Loucy (cell line): Measurements from ENCODE around the gene DTWD1.

Source experiments
- CTCF ChIP-seq: fragments of 200-600 bp; sonication (generic); conservative IDR thresholded peaks from 2 replicates; pipeline ENCODE4 v1.5.1; 2014; ENCODE audit warnings: mild to moderate bottlenecking, antibody characterized with exemption, low read length
- EZH2phosphoT487 ChIP-seq: fragments of 200-600 bp; IDR thresholded peaks from 2 replicates; pipeline ENCODE4 v1.6.1; 2018; ENCODE audit warnings: antibody characterized with exemption, mild to moderate bottlenecking, moderate library complexity, borderline replicate concordance

- no peak for TF ChIP-seq CTCF
- TF ChIP-seq EZH2phosphoT487, result no peak
These were observed at the start of gene DTWD1, which contains the start of gene FAM227B for GRCh38 chr15:49620658-49621368.
